Cardiac septum (tissue), 1 donor: Measurements from ENCODE around the gene GRK5. TPM values are rescaled to one million over a fixed set of nuclear protein-coding genes. Genes with fewer than 3 reads are reported as not detected.

Experiments
- DNase-seq: peaks from one replicate; pipeline ENCODE4 v3.0.0-alpha.2; 2020; ENCODE audit warnings: low spot score
- intact Hi-C: fragments of 100-400 bp; cut with DNase I; formaldehyde crosslinking; loops from one replicate; pipeline ENCODE4 v1.14.0; 2022
- microRNA-seq: library from miRNA; unstranded; fragments of <30 nt; microRNA quantifications from one replicate; pipeline ENCODE4 v1.2.0, GENCODE V29; 2020
- total RNA-seq: library from RNA; stranded (reverse); fragmentation: NEBNext Ultra II Directional; extraction: Animal tissue kit (Norgen Biotek cat#: 25700); gene quantifications from one replicate; pipeline ENCODE4 v1.2.1, GENCODE V29; 2021
- donor health status: DM: no; HTN: no; CAD: no.

The GRK5 gene
- total RNA-seq, 1 donor from 2014 or later, result 17.6 TPM

DNA sequence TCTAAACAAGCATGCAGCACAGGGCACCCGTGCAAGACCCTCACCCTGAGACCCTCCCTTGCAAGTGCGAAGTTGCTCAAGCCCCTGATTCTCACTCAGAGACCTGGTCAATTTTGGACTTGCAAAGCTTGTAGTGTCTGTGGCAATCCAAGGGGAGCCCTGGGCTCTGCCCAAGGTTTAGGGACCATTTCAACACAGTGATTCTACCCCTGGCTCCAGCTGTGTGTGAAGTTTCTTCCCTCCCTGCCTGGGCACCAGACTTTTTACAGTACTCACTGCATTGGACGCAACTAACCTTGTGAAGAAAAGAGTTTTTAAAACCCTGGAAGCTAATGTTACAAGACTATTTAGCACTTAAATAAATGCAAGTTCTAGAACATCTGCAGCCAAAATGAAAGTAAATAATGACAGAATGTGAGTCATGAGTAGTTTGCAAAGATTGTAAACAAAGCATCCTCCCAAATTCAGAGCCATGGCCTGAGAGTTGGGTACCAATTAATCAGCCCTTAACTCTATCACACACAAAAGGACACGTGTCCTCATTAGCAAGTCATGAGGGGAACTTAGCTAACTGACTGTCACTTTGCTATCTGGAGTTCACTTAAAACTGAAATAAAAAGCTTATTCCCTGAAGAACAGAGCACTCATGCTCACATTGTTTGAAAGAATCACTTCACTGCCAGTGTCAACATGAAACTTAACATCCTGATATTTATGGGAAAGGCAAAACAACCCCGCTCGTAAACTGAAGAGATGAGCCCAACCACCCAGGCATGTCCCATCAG lies 287.1 kb downstream of the GRK5 start:
- no peak for DNase-seq
- intact Hi-C loops, result no loop called here

DNA sequence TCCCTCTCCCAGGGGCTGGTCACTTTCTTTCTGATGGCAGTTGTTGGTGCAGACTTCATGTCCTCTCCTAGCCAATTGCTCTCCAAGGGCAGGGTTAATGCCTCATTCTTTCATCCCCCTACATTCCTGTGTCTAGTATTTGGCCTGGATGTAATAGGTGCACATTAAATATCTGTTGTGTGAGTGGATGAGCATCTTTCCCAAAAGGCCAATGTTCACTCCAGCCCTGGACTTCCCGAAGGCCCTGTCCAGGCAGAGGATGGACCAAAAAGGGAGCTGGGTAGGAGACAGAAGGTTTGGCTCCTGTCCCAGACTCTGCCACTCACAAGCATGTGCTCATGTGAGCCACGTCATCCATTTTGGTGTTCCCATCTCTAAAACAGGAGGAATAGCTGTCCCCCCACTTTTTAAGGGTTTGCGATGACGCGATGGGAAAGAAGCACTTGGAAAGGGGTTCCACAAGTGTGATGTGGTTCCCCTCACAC lies 287.7 kb downstream of the GRK5 start:
- intact Hi-C loops, result no loop called here
- DNase-seq, result no peak

DNA sequence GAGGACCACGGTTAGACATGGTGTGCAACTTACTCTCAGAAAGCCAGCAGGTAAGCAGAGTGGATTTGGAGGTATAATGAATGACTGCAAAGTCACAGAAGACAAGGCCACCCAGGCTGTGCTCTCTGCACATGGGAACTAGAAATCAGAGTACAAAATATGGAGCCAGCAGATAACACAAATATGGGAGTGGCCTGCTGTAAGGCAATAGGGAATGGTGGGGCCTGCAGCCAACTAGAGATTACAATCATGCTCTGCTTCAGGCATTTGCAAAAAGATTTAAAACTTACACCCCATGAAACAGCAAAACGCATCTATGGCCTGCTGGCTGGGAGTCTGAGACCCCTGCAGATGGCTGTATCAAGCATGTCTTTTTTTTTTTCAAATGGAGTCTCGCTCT lies 288.2 kb downstream of the GRK5 start:
- DNase-seq, result no peak
- intact Hi-C loops, result no loop called here

DNA sequence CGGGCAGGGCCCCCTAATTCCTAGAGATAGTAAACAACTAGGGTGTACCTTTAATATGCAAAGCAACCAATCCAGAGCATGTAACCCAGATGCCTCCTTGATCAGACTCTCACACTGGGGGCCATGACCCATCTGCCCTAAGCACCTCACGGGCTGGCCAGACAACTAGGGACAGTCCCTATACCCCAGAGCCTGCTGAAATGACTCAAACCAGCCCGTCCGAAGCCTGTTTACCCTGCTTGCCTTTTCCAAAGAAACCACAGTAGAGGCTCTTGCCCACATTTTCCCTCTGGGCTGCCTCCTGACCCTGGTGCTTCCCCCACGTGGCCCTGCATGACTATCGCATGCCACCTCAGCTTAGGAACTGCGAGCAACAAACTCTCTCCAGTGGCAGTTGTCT lies 288.9 kb downstream of the GRK5 start:
- DNase-seq, result no peak
- intact Hi-C loops, result no loop called here

DNA sequence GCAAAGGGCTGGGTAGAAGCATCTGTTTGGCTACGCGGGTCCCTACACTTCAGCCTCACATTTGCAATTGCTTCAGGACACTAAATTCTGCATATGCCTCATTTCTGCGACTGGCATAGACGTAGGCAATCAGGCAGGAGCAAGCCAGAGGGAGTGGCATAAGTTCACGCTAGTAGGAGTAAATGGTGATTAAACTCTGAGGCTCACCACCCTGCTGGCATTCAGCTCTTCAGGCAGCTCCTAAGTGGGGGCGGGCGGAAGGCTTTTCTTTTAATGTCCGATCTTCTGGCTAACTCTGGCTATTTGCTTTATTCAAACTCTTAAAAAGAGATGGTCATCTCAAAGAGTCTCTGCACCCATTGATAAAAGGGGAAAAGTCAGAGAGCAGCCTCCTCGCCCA lies 289.9 kb downstream of the GRK5 start:
- intact Hi-C loops, result no loop called here
- DNase-seq, result no peak

DNA sequence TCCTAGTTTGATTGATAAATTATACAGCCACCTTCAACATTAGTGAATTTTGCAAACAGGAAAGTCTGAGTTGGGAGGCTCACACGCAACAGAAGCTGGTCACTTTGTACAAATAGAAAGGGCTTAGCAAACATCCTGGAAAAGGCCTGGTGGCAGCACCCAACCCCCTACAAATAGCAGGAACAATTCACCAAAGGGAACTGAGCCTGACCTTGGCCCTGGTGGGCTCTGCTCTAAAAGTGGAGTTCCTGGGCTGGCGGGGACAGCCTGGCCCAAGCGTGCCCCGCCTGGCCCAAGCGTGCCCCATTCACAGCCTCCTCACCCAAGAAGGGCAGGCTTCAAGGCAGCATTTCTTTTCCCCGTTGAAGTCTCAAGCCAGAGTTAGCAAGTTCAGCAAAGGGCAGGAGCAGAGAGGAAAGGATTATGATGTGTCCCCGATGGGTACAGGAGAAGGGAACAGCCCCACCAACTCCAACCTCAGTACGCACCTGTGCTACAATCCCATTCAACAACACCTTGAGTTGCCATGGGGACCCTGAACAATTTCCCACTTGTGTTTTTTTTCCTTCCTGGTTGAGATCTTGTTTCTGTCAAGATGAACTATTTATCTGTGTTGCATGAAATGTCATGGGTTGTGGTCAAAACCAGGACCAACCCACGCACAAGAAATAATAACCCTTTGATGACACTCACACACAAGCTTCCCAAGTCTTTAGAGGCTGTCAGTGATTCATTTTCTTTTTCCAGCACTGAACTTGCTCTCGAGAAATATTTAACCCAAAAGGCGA lies 291.7 kb downstream of the GRK5 start:
- intact Hi-C loops, result no loop called here
- no peak for DNase-seq

DNA sequence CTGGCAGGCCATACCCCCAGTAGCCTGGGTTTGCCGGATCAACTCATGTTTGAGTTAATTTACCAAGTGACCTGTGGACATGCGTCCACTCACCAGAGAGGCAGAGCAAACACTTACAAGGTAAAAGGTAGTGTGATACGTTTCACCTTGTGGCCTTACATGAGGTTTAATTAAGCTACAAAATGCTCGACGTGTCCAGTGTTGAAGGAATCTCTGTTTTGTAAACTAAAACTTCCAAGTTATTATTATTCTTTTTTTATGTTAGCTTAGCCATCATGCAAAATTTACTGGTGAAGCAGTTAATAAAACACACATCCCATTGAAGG lies 292.3 kb downstream of the GRK5 start:
- intact Hi-C loops, result no loop called here

DNA sequence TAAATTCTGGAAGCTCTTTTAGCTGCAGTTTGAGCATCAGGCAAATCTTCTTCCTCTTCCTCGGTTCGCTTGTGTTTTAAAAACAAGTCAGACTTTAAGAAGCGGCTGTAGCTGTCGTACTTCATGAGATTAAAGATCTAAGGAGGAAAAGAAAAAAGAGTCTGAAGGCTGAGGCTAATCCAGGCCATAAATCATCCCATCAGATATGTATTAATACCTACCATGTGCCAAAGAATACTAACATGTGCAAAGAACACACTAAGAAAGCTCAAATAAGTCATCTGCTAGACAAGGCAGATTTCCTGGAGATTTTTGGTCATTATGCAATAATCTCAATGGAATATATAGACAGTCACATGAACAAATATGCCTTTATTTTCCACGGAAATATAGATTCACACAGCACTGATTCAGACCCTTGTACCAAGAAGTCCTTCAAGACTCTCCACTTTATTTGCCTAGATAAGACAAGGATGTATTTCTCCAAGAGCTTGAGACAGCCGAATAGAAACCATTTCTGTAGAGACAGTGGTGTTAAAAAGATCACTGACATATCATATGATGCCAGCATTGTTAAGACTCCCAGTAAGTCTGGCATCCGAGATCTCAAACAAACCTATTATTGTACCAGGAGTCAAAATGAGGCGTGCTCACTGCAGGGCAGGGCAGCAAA lies 292.9 kb downstream of the GRK5 start:
- intact Hi-C loops, result no loop called here
- no peak for DNase-seq

More for the DNA sequence above, 292.3 kb downstream of the GRK5 start:
- DNase-seq, result no peak

DNA sequence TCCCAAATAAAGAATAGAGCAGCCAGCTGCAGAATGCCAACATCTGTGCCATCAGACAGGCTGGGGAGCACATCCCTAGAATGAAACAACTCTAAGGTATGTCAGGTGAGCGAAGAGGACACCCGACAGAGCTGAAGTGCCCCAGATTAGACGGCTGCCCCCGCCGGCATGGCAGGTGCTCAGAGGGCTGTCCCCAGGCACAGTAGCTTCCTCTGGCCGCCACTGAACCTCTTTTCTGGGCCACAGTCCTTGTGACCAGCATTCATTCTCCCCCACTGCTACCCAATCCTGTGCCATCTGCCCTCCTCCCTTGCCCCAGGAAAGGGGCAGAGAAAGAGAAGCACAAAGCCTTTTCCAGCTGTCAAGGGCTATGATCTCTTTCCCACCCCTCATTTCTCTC lies 293.4 kb downstream of the GRK5 start:
- intact Hi-C loops, result no loop called here
- no peak for DNase-seq

DNA sequence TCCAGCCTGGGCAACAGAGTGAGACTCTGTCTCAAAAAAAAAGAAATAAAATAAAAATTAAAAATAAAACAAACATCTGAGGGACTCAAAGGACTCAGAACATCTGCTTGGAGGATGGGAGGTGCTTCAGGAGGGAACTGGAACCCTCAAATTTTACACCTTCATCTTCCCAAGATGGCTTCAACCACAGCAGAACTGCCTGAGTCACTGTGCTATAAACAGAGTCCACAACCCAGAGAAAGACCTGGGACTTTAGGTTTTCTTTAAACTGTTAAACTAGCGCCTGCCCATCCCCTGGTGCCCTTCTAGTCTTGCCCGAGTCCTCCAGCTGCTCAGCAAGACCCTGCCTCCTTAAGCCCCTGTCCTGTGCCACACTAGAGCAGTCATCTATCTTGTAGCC lies 294.3 kb downstream of the GRK5 start:
- intact Hi-C loops, result no loop called here
- no peak for DNase-seq

DNA sequence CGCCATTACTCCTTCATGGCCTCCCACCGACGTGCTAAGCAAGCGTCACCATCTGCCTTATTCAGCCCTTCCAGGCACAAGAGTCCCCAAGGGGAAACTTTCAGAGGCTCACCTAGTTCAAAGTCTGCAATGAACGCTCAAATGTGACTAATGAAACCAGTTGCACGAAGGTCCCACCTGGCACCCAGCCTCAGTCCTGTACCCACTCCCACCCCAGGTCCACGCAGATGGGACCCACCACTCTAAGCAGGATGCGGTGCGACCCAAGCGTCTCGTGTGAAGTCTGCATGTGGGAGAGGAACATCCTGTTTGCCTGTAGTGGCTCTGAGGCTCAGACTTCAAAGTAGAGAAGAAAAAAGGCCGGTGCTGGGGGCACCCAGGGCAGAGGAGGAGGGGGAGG lies 294.8 kb downstream of the GRK5 start:
- intact Hi-C loops, result no loop called here
- no peak for DNase-seq

DNA sequence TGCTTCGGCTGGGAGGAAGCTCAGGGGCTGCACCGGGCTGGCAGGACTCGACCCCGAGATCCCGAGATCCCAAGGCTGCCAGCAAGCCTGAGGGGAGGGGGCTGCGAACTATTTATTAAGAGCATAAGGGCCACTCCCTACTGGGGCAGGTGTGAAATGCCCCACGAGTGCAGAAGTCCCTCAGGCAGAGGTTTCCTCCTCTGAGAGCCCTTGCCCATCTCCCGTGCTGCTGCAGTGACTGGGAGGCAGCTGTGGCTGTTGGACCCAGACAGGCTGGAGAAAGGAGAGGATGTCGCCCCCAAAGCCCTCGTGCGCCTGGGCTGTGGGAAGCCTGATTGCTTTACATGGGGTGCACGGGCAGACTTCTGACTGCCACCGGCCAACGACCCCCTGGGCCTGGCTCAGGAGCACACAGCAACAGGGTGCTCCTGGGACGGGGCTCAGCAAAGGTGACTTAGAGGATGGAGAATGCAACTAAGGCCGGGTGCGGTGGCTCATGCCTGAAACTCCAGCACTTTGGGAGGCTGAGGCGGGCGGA lies 295.3 kb downstream of the GRK5 start:
- DNase-seq, result no peak
- intact Hi-C loops, result no loop called here

DNA sequence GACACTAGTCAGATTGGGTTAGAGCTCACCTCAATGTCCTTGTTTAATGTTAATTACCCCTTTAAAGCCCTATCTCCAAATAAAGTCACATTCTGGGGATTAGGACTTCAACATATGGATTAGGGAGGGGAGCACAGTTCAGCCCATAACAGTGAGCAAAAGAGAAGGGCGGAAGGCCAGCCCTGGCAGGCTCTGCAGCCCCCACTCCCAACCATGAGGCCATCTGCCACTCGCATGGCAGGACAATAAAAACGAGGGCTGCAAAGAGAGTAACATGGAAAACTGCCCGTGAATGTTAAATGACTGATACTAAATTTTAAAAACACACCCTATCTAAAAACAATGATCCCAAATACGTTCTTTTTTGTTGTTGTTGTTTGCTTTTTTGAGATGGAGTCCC lies 296.4 kb downstream of the GRK5 start:
- intact Hi-C loops, result no loop called here
- DNase-seq, result no peak

DNA sequence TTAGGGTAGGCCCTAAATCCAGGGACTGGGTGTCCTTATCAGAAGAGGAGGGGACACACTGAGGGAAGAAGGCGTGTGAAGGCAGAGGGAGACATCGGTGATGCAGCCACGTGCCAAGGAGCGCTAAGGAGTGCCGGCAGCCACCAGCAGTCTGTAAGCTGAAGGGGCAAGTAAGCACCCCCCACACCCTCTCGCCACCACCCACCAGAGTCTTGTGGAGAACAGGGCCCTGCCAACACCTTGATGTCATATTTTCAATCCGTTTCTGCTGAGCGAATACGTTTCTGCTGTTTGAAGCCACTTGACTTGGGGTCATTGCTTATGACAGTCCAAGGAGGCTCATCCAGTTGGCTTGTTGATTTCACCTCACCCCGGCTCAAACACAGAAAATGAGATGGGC lies 297.3 kb downstream of the GRK5 start:
- intact Hi-C loops, result no loop called here
- no peak for DNase-seq

DNA sequence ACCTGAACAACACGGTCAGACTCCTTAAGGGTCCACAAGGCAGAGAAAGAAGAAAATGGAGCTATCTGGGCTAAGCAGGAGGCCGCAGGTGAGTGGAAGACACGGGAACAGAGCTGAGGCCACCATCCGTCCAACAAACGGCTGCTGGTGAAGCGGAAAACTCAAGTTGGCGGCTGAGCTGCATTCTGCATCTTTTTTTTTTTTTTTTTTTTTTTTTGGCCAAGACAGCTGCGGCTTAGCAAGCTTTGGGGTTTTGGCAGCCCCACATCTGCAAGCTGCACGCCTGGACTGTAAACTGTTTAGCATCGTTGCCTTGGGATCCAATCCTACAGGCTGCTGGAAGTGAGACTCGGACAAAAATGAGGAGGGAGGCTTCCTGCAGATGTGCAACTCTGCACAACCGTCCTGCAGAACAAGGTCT lies 297.8 kb downstream of the GRK5 start:
- DNase-seq, result no peak
- intact Hi-C loops, result no loop called here

Small RNA genes within 50 kb of the gene (microRNA-seq; reads per million reads assigned to microRNA genes)
- gene MIR4681, result not detected

Other genes starting within 250 kb of the GRK5 start
- 10.3 TPM for gene NANOS1, start 177.9 kb upstream of the GRK5 start, total RNA-seq
- 133 TPM for gene EIF3A, start 126.8 kb upstream of the GRK5 start, total RNA-seq
- gene DENND10, start 103.5 kb upstream of the GRK5 start, total RNA-seq, result 22.2 TPM
- gene SFXN4, start 41.9 kb upstream of the GRK5 start, total RNA-seq, result 44.0 TPM
- gene PRDX3, start 28.8 kb upstream of the GRK5 start, total RNA-seq, result 220 TPM